KBM-7 (cell line): ENCODE results near the gene DHRS7.
"Not testable (repeated sequence)": the region's sequence is repeated elsewhere in the genome, so short reads cannot be mapped to it uniquely, and the experiment has no call there.

ENCODE experiments used
- DNase-seq: peaks from one replicate; pipeline ENCODE4 v3.0.0-alpha.2; 2015
- in situ Hi-C: fragments of 300-500 bp; cut with MboI; formaldehyde crosslinking; loops from 2 replicates; pipeline ENCODE4 v1.14.3; 2020; ENCODE audit warnings: low sequenced_read_pairs, low pct_unique_long_range_greater_than_20kb, mixed read lengths

DHRS7 gene

DNA sequence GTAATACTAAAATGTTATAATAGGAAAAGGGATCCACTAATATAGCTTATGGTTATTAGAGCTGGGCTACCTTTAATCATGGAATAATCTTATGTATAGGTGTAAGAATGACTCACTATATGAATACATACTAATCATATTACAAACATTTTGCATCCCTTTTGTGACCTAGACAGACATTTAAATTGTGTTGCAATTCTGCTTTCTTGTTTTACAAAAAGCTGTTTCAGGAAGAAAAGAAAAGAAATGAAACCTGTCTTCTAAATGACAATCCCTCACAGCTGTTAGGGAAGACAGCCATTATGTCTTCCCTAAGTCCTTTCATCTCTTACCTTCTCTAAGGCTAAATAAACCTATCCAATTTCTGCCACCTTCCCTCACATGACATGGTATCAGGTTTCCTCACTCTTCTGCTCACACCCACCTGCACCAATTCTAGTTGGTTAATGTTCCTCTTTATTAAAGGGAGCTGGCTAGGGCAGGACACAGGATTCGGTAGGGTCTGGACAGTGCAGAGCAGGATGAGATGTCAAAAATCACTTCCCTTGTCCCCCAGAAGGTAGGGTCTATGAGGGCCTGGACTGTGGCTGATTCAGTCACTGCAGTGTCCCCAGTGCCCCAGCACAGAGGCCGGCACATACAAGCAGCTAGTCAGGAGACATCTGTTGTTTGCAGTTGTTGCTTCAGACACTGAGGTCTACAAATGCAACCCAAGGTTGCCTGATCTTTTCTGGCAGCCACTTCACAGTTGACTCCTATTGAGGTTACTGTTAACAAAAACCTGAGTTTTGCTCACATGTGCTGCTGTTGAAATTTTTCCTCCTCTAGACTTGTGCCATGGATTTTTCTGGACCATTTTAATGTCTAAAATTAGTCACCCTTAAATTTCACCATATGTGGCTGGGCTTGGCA, 3.7 kb downstream of the DHRS7 start:
- in situ Hi-C loops = no loop called here
- no peak for DNase-seq

DNA sequence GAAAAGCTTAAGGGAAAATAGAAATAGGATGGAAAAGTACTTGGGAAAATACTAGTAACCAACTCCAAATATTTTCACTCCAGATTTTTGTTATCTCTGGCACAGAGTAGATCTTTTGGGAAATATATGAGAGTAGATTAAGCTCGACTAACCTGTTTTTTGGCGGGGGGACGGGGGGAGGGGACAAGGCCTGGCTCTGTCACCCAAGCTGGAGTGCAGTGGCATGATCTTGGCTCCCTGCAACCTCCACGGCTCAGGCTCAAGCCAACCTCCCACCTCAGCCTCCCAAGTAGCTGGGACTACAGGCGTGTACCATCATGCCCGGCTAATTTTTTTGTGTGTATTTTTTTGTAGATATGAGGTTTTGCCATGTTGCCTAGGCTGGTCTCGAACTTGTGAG, 4.8 kb downstream of the DHRS7 start:
- in situ Hi-C loops = no loop called here
- DNase-seq = no peak

DNA sequence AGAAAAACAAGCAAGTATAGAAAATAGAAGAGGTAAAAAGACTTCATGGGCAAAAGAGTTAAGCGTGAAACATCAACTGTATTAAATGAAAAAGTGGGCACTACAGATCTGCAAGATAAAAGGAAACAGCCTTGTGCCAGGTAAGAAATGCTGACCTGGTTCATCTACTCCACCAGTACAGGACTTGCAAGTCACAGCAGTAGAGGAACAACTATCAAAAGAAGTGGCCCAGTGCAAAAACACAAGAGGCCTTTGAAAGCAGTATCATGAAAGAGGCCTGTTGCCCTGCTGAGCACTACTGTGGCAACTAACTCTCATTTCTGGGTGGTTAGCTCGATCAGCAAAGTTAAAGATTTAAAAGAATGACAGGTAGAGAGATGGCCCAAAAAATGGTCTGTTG, 10.5 kb downstream of the DHRS7 start:
- in situ Hi-C loops = no loop called here
- DNase-seq = no peak

DNA sequence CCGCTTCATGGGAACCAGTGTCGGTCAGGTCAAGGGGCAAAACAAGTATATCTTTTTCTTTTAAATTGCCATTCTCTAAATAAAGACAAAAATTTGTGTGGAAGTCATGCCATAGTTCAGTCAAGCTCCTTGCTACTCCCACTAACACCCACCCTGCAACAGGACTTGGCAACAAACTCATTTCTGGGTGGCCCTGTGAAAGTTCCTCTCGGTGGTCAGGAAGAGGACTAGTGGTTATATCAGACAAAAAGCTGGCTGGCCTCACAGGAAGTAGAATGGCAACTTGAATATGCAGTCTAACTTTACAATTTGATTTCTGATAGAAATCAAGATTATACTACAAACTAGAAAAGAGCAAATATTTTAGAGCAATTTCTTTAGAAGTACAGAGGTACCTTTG, 11.2 kb downstream of the DHRS7 start:
- peak; percentile 18 for DNase-seq
- in situ Hi-C loops = no loop called here

GRCh38 chr14:60151715-60152114, 13.5 kb downstream of the DHRS7 start:
- peak; percentile 84 for DNase-seq
- in situ Hi-C loops = no loop called here

DNA sequence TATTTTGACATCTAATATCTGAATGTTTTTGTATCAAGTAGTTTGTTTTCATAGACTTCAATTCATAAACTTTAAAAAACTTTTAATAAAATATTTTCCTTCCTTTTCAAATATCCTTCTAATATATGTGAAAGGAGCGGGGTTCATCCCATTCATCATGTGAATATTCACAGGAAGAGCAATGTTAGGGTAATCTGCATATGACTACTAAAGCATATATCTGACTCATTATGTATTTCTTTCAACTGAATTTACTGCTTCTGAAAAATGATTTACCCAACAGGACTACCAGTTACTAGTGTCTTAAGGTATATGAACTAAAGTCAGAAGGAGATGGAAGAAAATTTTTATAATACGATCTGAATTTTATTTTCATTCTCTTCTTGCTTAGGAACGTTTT, 30.5 kb downstream of the DHRS7 start:
- in situ Hi-C loops = no loop called here
- no peak for DNase-seq

DNA sequence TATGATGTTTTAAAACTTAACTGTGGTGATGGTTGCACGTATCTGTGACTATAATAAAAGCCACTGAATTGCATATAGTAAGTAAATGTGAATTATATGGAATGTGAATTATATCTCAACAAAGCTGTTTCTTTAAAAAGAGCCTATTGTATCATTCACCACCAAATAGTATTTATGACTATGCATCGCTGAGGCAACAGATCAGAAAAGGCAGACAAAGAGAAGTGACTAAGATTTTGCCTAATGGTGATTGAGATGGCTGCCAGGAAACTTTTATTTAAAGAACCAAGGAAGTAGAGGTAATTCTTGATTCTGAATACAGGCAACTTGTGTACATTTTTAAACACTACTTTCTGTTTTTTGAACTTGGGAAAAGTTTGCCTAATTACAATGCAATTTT, 31.7 kb downstream of the DHRS7 start:
- no peak for DNase-seq
- in situ Hi-C loops = no loop called here

DNA sequence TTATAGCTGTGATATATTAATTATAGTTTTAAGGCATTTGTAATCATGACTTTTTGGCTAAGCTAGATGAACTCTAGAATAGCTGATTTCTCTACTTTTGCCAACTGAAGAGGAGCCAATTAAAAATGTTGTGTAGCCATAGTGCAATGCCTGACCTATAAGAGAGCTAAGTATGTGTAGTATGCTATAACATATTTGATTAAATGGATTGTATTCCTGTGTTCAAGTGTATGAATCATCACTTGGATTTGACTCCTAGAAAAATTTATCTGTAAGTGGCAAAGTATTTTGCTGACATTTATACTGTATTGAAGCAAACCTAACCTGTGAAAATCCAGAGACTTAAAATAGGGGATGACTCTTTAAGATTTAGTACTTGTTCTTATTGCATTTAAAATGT, 39.3 kb downstream of the DHRS7 start:
- no peak for DNase-seq
- in situ Hi-C loops = no loop called here

DNA sequence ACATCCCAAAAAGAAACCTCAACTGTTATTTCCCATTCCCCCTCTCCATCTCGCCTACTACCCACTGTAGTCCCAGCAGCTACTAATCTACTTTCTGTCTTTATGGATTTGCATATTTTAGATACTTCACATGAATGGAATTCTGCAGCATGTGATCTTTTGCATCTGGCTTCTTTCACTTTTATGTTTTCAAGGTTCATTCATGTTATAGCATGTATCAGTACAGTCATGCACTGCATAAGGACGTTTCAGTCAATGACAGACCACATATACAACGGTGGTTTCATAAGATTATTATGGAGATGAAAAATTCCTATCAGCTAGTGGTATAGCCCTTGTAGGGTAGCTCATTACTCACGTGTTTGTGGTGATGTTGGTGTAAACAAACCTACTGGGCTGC, 49.0 kb downstream of the DHRS7 start:
- DNase-seq = no peak
- in situ Hi-C loops = no loop called here

- in situ Hi-C loops = no loop called here
- DNase-seq = no peak
Measured at GRCh38 chr14:60114881-60115280, 50.3 kb downstream of the DHRS7 start.

DNA sequence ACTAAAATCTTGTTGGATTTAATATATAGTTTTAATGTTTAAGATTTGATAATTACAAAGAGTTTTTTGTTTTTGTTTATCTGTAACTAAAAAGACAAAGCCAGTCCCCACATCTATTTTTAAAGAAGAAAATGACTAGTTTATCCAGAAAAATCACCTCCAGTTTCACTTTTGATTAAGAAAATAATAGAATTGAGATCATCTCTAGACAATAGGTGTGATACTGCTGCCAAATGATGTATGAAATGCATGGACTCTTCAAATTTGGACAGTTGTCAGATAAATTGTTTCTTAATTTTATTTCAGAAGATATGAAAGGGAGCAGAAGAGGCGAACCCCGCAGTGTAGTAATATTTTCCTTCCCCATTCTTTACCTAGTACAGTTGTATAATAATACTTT, 53.5 kb downstream of the DHRS7 start:
- no peak for DNase-seq
- in situ Hi-C loops = no loop called here

DNA sequence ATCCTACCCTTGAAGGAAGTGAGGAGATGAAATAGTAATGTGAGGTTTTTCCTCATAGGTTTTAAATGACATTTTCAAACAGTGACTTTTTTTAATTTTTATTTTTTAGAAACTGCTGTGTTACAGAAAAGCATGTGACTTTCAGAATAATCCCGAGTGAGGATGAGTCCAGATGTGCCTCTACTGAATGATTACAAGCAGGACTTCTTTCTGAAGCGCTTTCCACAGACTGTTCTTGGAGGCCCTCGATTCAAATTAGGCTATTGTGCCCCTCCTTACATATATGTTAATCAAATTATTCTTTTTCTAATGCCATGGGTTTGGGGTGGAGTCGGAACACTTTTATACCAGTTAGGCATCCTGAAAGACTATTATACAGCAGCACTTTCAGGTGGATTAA, 57.7 kb downstream of the DHRS7 start:
- DNase-seq = no peak
- in situ Hi-C loops = no loop called here

GRCh38 chr14:60106339-60106738, 58.9 kb downstream of the DHRS7 start:
- in situ Hi-C loops = no loop called here
- no peak for DNase-seq

DNA sequence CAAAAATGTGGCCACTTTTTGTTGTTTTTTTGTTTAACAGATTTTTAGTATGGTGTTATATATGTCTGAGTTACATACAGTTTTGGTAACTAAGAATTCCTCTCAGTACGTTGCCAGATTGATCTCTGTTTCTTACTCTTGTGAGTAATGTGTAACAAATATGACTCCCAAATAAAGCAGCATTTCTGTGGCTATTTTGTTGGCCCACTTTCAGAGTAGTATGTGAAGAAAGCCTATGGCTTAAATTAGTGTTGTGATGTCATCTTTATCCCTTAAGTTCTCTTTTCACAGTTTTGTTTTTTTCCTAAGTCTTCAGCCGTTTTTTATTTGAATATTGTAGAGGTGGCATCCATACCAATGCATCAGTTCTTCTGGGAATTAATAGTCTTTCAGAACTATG, 62.8 kb downstream of the DHRS7 start:
- in situ Hi-C loops = no loop called here
- DNase-seq = no peak

- DNase-seq = no peak
- in situ Hi-C loops = no loop called here
Measured at GRCh38 chr14:60101786-60102185, 63.4 kb downstream of the DHRS7 start.

GRCh38 chr14:60099855-60100254, 65.3 kb downstream of the DHRS7 start:
- in situ Hi-C loops, DNase-seq: not testable (repeated sequence)

- in situ Hi-C loops = no loop called here
- DNase-seq = no peak
Measured at GRCh38 chr14:60097974-60098373, 67.2 kb downstream of the DHRS7 start.

DNA sequence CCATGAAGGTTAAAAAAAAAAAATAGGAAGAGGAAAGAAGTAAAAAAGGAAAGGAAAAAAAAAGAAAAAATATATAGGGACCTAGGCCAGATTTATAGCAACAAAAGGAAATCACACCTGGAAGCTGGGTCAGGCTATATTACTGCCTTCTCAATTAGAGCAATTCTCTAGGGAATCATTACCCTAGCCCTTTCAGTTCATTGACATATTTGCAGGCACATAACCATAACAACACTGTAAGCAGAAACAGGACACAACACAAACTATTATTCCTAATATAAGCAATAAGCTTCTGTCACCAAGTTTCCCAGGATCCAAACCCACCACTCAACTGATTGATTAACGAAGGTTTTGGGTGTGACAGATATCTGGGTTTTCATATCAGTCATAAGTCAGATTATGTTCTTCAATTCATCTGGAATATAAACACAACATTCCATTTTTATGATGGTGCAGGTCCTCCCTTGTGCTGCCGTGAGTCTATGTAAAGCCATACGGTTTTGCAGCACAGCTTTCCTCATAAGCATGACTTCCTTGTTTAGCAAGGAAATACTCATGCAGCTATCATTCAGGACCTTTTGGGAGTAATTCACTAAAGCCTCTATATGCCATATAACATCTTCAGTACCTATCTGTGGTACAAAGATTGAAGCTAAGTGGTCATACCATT, 69.3 kb downstream of the DHRS7 start:
- in situ Hi-C loops = no loop called here
- DNase-seq = no peak

GRCh38 chr14:60095231-60095630, 70.0 kb downstream of the DHRS7 start:
- DNase-seq = no peak
- in situ Hi-C loops = no loop called here

GRCh38 chr14:60094306-60094897, 70.8 kb downstream of the DHRS7 start:
- in situ Hi-C loops = no loop called here
- DNase-seq = peak; percentile 8
